ENCODE results near the gene DDRGK1. TPM values are rescaled to one million over a fixed set of nuclear protein-coding genes. Genes with fewer than 3 reads are reported as not detected.

DDRGK1 gene
- total and polyA plus RNA-seq, 2 experiments from 2014 or later, result 92.9 to 154 TPM

DNA sequence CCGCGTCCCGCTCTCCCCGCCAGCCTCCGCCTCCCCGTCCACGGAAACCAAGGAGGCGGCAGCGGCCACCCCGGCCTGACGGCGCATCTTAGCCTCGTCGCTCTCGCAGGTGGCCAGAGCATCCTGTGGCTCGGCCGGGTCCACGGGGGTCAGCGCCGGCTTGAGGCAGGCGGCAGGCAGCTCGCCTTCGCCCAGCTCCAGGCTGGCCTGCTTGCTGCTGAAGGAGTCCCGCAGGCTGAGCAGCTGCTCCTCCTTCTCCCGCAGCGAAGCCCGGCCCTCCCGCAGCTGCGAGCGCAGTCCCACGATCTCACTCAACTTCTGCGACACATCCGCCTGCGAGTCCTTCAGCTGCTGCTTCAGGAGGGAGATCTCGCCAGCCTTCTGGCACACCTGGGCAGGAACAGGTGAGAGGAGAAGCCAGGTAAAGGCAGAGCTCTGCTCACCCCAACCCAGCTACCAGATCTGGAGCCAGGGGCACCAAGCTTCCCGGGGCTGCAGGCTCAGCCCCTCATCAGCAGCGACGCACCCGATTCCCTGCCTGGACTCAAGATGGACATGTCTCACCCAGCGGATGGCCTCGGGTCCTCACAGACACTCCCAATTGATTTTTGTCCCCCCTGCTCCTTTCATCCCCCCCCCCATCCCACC, 39.6 kb downstream of the DDRGK1 start:
- 97% methylated on average over 36 of the region's 41 CpGs for WGBS (ENCODE audit: low lambda C conversion rate, missing lambda C conversion rate)
- no peak for DNase-seq (ENCODE audit: low spot score)

DNA sequence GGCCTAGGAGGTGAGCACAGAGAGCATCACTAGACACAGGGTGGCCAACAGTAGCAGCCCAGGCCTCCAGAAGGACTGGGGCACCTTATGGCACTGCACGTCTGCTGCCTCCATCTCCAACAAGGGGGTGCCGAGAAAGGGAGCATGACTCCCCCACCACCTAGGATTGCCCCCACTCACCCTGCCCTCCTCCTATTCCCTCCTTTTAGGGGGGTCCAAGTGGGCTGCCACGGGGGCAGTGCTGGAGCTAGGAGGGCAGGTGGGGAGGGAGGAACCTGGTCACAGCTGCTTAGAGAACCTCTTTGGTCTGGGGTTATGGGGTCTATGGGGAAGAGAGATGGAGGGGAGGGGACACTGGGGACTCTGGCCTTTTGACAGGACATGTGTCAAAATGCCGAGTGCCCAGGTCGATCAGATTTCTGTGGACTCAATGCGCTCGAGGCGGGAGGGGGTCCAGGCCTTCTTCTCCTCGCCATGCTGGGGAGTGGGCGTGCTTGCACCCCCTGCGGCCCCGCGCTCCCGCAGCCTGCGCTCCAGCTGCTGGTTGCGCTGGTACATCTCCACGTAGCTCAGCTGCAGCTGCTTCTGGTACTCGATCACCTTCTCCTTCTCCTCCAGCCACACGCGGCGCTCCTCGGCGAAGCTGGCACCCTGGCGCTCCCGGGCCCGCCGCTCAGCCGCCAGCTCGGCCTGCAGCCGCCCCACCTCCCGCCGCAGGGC, 40.3 kb downstream of the DDRGK1 start:
- DNase-seq (ENCODE audit: low spot score), result no peak
- H3K9me2 ChIP-seq (replicated peaks; ENCODE audit: insufficient read depth), result no peaks in the 10 kb centered on the region
- peaks cover 3% of the 10 kb centered on the region for H4K20me1 ChIP-seq (ENCODE audit: insufficient read depth, poor library complexity, severe bottlenecking)

More for the DNA sequence above, 39.6 kb downstream of the DDRGK1 start:
- Histone ChIP-seq H3K9me2 (replicated peaks; ENCODE audit: insufficient read depth) (no peaks in the 10 kb centered on the region), H3K4me2 (no peak overlapping the region), H3K4me1 (ENCODE audit: insufficient read depth) (peaks cover 19% of the 10 kb centered on the region), H3K36me3 (replicated peaks; ENCODE audit: insufficient read depth, low read depth) (no peaks in the 10 kb centered on the region), H3K27ac (no peak overlapping the region), H3K79me2 (peaks cover 2% of the 10 kb centered on the region), H3K9me3 (ENCODE audit: low read depth) (no peaks in the 10 kb centered on the region), H3K27me3 (no peaks in the 10 kb centered on the region), H2AFZ (no peak overlapping the region), H3K4me3 (no peak overlapping the region), H4K20me1 (ENCODE audit: insufficient read depth, poor library complexity, severe bottlenecking) (no peaks in the 10 kb centered on the region)
- no peak for TF ChIP-seq EZH2 (IDR thresholded peaks at IDR 0.05; ENCODE audit: borderline replicate concordance)
- TF ChIP-seq, protein P1, sequence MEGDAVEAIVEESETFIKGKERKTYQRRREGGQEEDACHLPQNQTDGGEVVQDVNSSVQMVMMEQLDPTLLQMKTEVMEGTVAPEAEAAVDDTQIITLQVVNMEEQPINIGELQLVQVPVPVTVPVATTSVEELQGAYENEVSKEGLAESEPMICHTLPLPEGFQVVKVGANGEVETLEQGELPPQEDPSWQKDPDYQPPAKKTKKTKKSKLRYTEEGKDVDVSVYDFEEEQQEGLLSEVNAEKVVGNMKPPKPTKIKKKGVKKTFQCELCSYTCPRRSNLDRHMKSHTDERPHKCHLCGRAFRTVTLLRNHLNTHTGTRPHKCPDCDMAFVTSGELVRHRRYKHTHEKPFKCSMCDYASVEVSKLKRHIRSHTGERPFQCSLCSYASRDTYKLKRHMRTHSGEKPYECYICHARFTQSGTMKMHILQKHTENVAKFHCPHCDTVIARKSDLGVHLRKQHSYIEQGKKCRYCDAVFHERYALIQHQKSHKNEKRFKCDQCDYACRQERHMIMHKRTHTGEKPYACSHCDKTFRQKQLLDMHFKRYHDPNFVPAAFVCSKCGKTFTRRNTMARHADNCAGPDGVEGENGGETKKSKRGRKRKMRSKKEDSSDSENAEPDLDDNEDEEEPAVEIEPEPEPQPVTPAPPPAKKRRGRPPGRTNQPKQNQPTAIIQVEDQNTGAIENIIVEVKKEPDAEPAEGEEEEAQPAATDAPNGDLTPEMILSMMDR (IDR thresholded peaks at IDR 0.05; ENCODE audit: poor library complexity), result no peak
- no peak for TF ChIP-seq EZH2phosphoT487 (IDR thresholded peaks at IDR 0.05; ENCODE audit: low read depth, severe bottlenecking, unreplicated experiment)

DNA sequence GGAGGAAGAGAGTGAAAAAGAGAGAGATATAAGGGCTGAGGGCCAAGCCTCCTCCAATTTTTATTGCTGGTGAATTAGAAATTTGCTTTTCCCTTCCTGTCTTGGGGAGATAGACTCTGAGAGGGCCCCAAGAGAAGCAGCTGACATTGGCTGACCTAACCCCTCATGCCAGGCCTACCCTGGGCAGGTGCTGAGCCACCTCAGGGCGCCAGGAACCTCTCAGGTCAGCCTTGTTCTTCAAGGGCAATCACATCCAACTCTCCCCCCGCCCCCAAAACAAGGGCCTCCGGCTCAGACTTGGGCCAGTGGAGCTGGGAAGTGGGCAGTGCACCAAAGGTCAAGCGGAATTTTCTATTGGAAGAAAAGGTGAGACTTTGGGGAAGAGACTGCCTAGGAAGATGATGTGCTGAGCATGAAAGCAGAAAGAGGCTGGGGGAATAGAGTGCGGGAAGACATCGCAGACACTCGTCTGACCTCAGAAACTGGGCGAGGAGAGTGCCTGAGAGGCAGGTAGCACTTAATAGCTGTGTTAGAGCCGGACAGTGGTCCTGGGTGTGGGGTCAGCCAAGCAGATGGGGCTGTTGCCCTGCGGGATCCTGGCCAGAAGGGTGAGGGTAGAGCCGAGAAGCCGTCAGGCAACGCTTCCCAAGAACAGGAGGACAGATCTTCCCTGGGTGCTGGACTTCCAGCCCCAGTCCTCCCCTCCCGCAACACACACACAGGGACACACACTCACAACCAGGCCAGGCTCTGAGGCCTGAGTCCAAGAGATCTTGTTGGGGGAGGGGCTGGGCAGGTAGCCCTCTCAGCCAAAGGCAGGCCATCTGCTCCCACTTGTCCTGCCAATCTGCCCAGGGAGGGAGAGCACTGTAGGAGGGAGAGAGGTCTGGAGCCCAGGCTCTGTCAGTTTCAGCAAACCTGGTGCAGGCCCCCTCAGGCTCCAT, 41.1 kb downstream of the DDRGK1 start:
- H3K4me2 ChIP-seq, result no peak overlapping the region
- H4K20me1 ChIP-seq (ENCODE audit: insufficient read depth, poor library complexity, severe bottlenecking), result peaks cover 11% of the 10 kb centered on the region
- TF ChIP-seq, protein P1 (IDR thresholded peaks at IDR 0.05; ENCODE audit: poor library complexity), result no peak
- TF ChIP-seq EZH2 (IDR thresholded peaks at IDR 0.05; ENCODE audit: borderline replicate concordance), result no peak
- TF ChIP-seq EZH2phosphoT487 (IDR thresholded peaks at IDR 0.05; ENCODE audit: low read depth, severe bottlenecking, unreplicated experiment), result no peak
- H2AFZ ChIP-seq, result no peak overlapping the region
- H3K79me2 ChIP-seq, result peaks cover 13% of the 10 kb centered on the region
- DNase-seq (ENCODE audit: low spot score), result no peak
- peaks cover 9% of the 10 kb centered on the region for H3K4me1 ChIP-seq (ENCODE audit: insufficient read depth)
- H3K9me3 ChIP-seq (ENCODE audit: low read depth), result no peaks in the 10 kb centered on the region
- no peaks in the 10 kb centered on the region for H3K36me3 ChIP-seq (replicated peaks; ENCODE audit: insufficient read depth, low read depth)
- H3K9me2 ChIP-seq (replicated peaks; ENCODE audit: insufficient read depth), result no peaks in the 10 kb centered on the region
- H3K27ac ChIP-seq, result no peak overlapping the region
- 92% methylated on average over 14 of the region's 14 CpGs for WGBS (ENCODE audit: low lambda C conversion rate, missing lambda C conversion rate)
- H3K4me3 ChIP-seq, result no peak overlapping the region
- no peaks in the 10 kb centered on the region for H3K27me3 ChIP-seq

More for the DNA sequence above, 40.3 kb downstream of the DDRGK1 start:
- Histone ChIP-seq H3K4me3 (no peak overlapping the region), H3K4me1 (ENCODE audit: insufficient read depth) (peaks cover 17% of the 10 kb centered on the region), H3K9me3 (ENCODE audit: low read depth) (no peaks in the 10 kb centered on the region), H3K79me2 (peaks cover 4% of the 10 kb centered on the region), H3K4me2 (no peak overlapping the region), H3K27me3 (no peaks in the 10 kb centered on the region), H2AFZ (no peak overlapping the region), H3K27ac (no peak overlapping the region), H3K36me3 (replicated peaks; ENCODE audit: insufficient read depth, low read depth) (no peaks in the 10 kb centered on the region)
- 95% methylated on average over 15 of the region's 32 CpGs for WGBS (ENCODE audit: low lambda C conversion rate, missing lambda C conversion rate)
- TF ChIP-seq EZH2 (IDR thresholded peaks at IDR 0.05; ENCODE audit: borderline replicate concordance), result no peak
- TF ChIP-seq EZH2phosphoT487 (IDR thresholded peaks at IDR 0.05; ENCODE audit: low read depth, severe bottlenecking, unreplicated experiment), result no peak
- TF ChIP-seq, protein P1 (IDR thresholded peaks at IDR 0.05; ENCODE audit: poor library complexity), result no peak
